H9 (cell line): Measurements from ENCODE around the gene PAK2. TPM values are rescaled to one million over a fixed set of nuclear protein-coding genes. Genes with fewer than 3 reads are reported as not detected.

Source experiments
- DNase-seq: peaks from one replicate; pipeline ENCODE4 v3.0.0-alpha.2; 2017
- H2AFZ ChIP-seq: one replicate; pipeline ENCODE4 v1.6.1; 2013; ENCODE audit warnings: mild to moderate bottlenecking, low read length, control low read depth, moderate library complexity
- H2AK5ac ChIP-seq: 2 replicates; pipeline ENCODE4 v1.6.1; 2013; ENCODE audit warnings: low read length, control low read depth, mixed read lengths; ENCODE audit not compliant: insufficient read length
- H2BK120ac ChIP-seq: one replicate; pipeline ENCODE4 v1.6.1; 2013; ENCODE audit warnings: low read depth, mild to moderate bottlenecking, low read length, control low read depth, inconsistent platforms; ENCODE audit not compliant: poor library complexity, severe bottlenecking
- H2BK12ac ChIP-seq: 2 replicates; pipeline ENCODE4 v1.6.1; 2013; ENCODE audit warnings: low read length, control low read depth, mixed read lengths, low read depth; ENCODE audit not compliant: insufficient read length
- H2BK15ac ChIP-seq: 2 replicates; pipeline ENCODE4 v1.6.1; 2013; ENCODE audit warnings: low read depth, low read length, control low read depth
- H2BK20ac ChIP-seq: one replicate; pipeline ENCODE4 v1.6.1; 2013; ENCODE audit warnings: low read depth, mild to moderate bottlenecking, low read length, control low read depth, inconsistent platforms; ENCODE audit not compliant: poor library complexity, severe bottlenecking
- H2BK5ac ChIP-seq: 2 replicates; pipeline ENCODE4 v1.6.1; 2013; ENCODE audit warnings: low read length, control low read depth, mixed read lengths; ENCODE audit not compliant: insufficient read length
- H3K14ac ChIP-seq: 2 replicates; pipeline ENCODE4 v1.6.1; 2013; ENCODE audit warnings: low read length, control low read depth; ENCODE audit not compliant: insufficient read depth
- H3K18ac ChIP-seq: 2 replicates; pipeline ENCODE4 v1.6.1; 2013; ENCODE audit warnings: low read depth, mild to moderate bottlenecking, mixed read lengths, low read length, control low read depth; ENCODE audit not compliant: insufficient read length
- H3K23ac ChIP-seq: 2 replicates; pipeline ENCODE4 v1.6.1; 2013; ENCODE audit warnings: low read length, control low read depth, mixed read lengths, low read depth; ENCODE audit not compliant: insufficient read length
- H3K23me2 ChIP-seq: 2 replicates; pipeline ENCODE4 v1.6.1; 2013; ENCODE audit warnings: low read depth, mild to moderate bottlenecking, mixed read lengths, low read length, control low read depth; ENCODE audit not compliant: insufficient read length, poor library complexity, severe bottlenecking
- H3K27ac ChIP-seq: 2 replicates; pipeline ENCODE4 v1.5.1; 2013; ENCODE audit warnings: low read length, control low read depth, mixed read lengths, low read depth; ENCODE audit not compliant: insufficient read length
- H3K27me3 ChIP-seq: 2 replicates; pipeline ENCODE4 v1.6.1; 2013; ENCODE audit warnings: low read length, control low read depth, inconsistent platforms; ENCODE audit not compliant: insufficient read depth
- H3K4ac ChIP-seq: 2 replicates; pipeline ENCODE4 v1.6.1; 2013; ENCODE audit warnings: low read depth, mild to moderate bottlenecking, control low read depth, inconsistent platforms, low read length, moderate library complexity
- H3K4me1 ChIP-seq: 2 replicates; pipeline ENCODE4 v1.6.1; 2013; ENCODE audit warnings: low read length, control low read depth, inconsistent platforms; ENCODE audit not compliant: insufficient read depth
- H3K4me2 ChIP-seq: 2 replicates; pipeline ENCODE4 v1.6.1; 2013; ENCODE audit warnings: low read length, control low read depth, mixed read lengths; ENCODE audit not compliant: insufficient read length, insufficient read depth
- H3K56ac ChIP-seq: 2 replicates; pipeline ENCODE4 v1.6.1; 2013; ENCODE audit warnings: low read depth, mild to moderate bottlenecking, mixed read lengths, low read length, control low read depth; ENCODE audit not compliant: insufficient read length
- H3K79me1 ChIP-seq: 2 replicates; pipeline ENCODE4 v1.6.1; 2013; ENCODE audit warnings: low read depth, mild to moderate bottlenecking, moderate library complexity, low read length, control low read depth, inconsistent platforms; ENCODE audit not compliant: insufficient read depth, poor library complexity, severe bottlenecking
- H3K79me2 ChIP-seq: 2 replicates; pipeline ENCODE4 v1.6.1; 2013; ENCODE audit warnings: low read length, control low read depth, inconsistent platforms; ENCODE audit not compliant: insufficient read depth
- H3K9ac ChIP-seq: 2 replicates; pipeline ENCODE4 v1.6.1; 2013; ENCODE audit warnings: low read length, control low read depth, mixed read lengths; ENCODE audit not compliant: insufficient read length; ENCODE audit errors: extremely low read depth
- H3K9me3 ChIP-seq: one replicate; pipeline ENCODE4 v1.6.1; 2013; ENCODE audit warnings: low read depth, low read length, inconsistent platforms; ENCODE audit not compliant: control insufficient read depth
- H3T11ph ChIP-seq: one replicate; pipeline ENCODE4 v1.6.1; 2013; ENCODE audit warnings: mild to moderate bottlenecking, low read length, control low read depth, inconsistent platforms
- H4K20me1 ChIP-seq: one replicate; pipeline ENCODE4 v1.6.1; 2013; ENCODE audit not compliant: control insufficient read depth, insufficient read length, insufficient read depth
- H4K5ac ChIP-seq: 2 replicates; pipeline ENCODE4 v1.6.1; 2013; ENCODE audit warnings: low read depth, mild to moderate bottlenecking, mixed read lengths, low read length, control low read depth; ENCODE audit not compliant: insufficient read length
- H4K8ac ChIP-seq: replicated peaks from 2 replicates; pipeline ENCODE4 v1.6.1; 2013; ENCODE audit warnings: low read length, control low read depth, mixed read lengths, low read depth; ENCODE audit not compliant: insufficient read length
- H4K91ac ChIP-seq: 2 replicates; pipeline ENCODE4 v1.6.1; 2013; ENCODE audit warnings: low read depth, mild to moderate bottlenecking, moderate library complexity, mixed read lengths, low read length, control low read depth; ENCODE audit not compliant: insufficient read length
- H3K27ac Mint-ChIP-seq, 3 experiments: 2 replicates in 2 of 3; 3 replicates in 1 of 3; pipeline ENCODE4 v1.8.0; 2020 to 2021; ENCODE audit warnings: mixed read lengths in 3 of 3, mild to moderate bottlenecking in 1 of 3, moderate library complexity in 1 of 3
- H3K27me3 Mint-ChIP-seq: 2 replicates; pipeline ENCODE4 v1.8.0; 2021; ENCODE audit warnings: low read depth, mild to moderate bottlenecking, moderate library complexity, mixed read lengths
- H3K36me3 Mint-ChIP-seq, 3 experiments: 2 replicates in 2 of 3; 3 replicates in 1 of 3; pipeline ENCODE4 v1.8.0; 2020 to 2021; ENCODE audit warnings: low read depth in 3 of 3, mixed read lengths in 3 of 3; ENCODE audit not compliant: insufficient read depth in 1 of 3
- H3K4me1 Mint-ChIP-seq, 2 experiments: 2 replicates each; pipeline ENCODE4 v1.8.0; 2020; ENCODE audit warnings: mixed read lengths in 2 of 2
- H3K4me3 Mint-ChIP-seq, 2 experiments: 2 replicates in 1 of 2; 3 replicates in 1 of 2; pipeline ENCODE4 v1.8.0; 2020 to 2021; ENCODE audit warnings: mild to moderate bottlenecking in 2 of 2, mixed read lengths in 2 of 2, moderate library complexity in 1 of 2
- H3K9me3 Mint-ChIP-seq, 2 experiments: 2 replicates in 1 of 2; 3 replicates in 1 of 2; pipeline ENCODE4 v1.8.0; 2020; ENCODE audit warnings: mild to moderate bottlenecking in 2 of 2, mixed read lengths in 2 of 2, moderate library complexity in 1 of 2
- WGBS: extraction: QIAGEN DNeasy Blood & Tissue Kit; methylation state at CpG from one replicate; pipeline ENCODE4 v1.1.7; 2013; ENCODE audit warnings: missing lambda C conversion rate, low lambda C conversion rate, mixed read lengths; ENCODE audit not compliant: insufficient read length; ENCODE audit errors: extremely low coverage; 5-methylcytosine and 5-hydroxymethylcytosine counted together
- total RNA-seq: library from RNA; stranded (reverse); gene quantifications from 2 replicates; pipeline ENCODE4 v1.2.1, GENCODE V29; 2021
- TF ChIP-seq, protein P1 (sequence below): fragments of 200-600 bp; sonication (generic); conservative IDR thresholded peaks from 3 replicates; pipeline ENCODE4 v1.8.0; 2021; ENCODE audit warnings: antibody characterized with exemption, mild to moderate bottlenecking

The PAK2 gene
- total RNA-seq, 1 experiment from 2014 or later: 65.7 TPM

- no peaks in the 10 kb centered on the region for H3K79me1 ChIP-seq
- H3K27ac ChIP-seq: no peak overlapping the region
- Mint-ChIP-seq H3K4me3 (no peak overlapping the region), H3K27ac (no peak overlapping the region; a peak in 1 of 7 replicates), H3K27me3 (no peaks in the 10 kb centered on the region), H3K4me1 (no peaks in the 10 kb centered on the region), H3K36me3 (peaks cover 17 to 30% (median 29%) of the 10 kb centered on the region in 3 experiments; a peak in 6 of 7 replicates), H3K9me3 (peaks cover 0 to 6% of the 10 kb centered on the region in 2 experiments; a peak in 2 of 5 replicates)
- H2BK120ac ChIP-seq: no peak overlapping the region
- H3K23me2 ChIP-seq: no peaks in the 10 kb centered on the region
- H4K8ac ChIP-seq: no peak overlapping the region
- H2AK5ac ChIP-seq: no peak overlapping the region
- H2BK20ac ChIP-seq: no peak overlapping the region
- no peak overlapping the region for H3T11ph ChIP-seq
- no peaks in the 10 kb centered on the region for H3K27me3 ChIP-seq
- TF ChIP-seq, protein P1, sequence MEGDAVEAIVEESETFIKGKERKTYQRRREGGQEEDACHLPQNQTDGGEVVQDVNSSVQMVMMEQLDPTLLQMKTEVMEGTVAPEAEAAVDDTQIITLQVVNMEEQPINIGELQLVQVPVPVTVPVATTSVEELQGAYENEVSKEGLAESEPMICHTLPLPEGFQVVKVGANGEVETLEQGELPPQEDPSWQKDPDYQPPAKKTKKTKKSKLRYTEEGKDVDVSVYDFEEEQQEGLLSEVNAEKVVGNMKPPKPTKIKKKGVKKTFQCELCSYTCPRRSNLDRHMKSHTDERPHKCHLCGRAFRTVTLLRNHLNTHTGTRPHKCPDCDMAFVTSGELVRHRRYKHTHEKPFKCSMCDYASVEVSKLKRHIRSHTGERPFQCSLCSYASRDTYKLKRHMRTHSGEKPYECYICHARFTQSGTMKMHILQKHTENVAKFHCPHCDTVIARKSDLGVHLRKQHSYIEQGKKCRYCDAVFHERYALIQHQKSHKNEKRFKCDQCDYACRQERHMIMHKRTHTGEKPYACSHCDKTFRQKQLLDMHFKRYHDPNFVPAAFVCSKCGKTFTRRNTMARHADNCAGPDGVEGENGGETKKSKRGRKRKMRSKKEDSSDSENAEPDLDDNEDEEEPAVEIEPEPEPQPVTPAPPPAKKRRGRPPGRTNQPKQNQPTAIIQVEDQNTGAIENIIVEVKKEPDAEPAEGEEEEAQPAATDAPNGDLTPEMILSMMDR: no peak
- H3K23ac ChIP-seq: no peak overlapping the region
- H4K20me1 ChIP-seq: no peaks in the 10 kb centered on the region
- H2BK12ac ChIP-seq: no peak overlapping the region
- no peak for DNase-seq
- H3K79me2 ChIP-seq: no peaks in the 10 kb centered on the region
- no peak overlapping the region for H4K5ac ChIP-seq
- no peak overlapping the region for H3K56ac ChIP-seq
- H2BK5ac ChIP-seq: no peak overlapping the region
- no peak overlapping the region for H3K14ac ChIP-seq
- no peak overlapping the region for H2BK15ac ChIP-seq
- H3K4ac ChIP-seq: no peak overlapping the region
- H3K4me1 ChIP-seq: no peaks in the 10 kb centered on the region
- WGBS: no CpG with 5 or more reads among the region's 2 CpGs
- H3K4me2 ChIP-seq: no peak overlapping the region
- no peak overlapping the region for H2AFZ ChIP-seq
- no peaks in the 10 kb centered on the region for H3K9me3 ChIP-seq
- no peak overlapping the region for H3K9ac ChIP-seq
- H4K91ac ChIP-seq: no peak overlapping the region
- H3K18ac ChIP-seq: no peak overlapping the region
These were observed 18.6 kb upstream of the PAK2 start for GRCh38 chr3:196721097-196721496.
